Ammon's horn (tissue), 1 donor: Measurements from ENCODE around the gene TMEM147.

Experiments used
- DNase-seq: peaks from one replicate; pipeline ENCODE4 v3.0.0-alpha.2; 2016; ENCODE audit warnings: low spot score

TMEM147 gene

DNA sequence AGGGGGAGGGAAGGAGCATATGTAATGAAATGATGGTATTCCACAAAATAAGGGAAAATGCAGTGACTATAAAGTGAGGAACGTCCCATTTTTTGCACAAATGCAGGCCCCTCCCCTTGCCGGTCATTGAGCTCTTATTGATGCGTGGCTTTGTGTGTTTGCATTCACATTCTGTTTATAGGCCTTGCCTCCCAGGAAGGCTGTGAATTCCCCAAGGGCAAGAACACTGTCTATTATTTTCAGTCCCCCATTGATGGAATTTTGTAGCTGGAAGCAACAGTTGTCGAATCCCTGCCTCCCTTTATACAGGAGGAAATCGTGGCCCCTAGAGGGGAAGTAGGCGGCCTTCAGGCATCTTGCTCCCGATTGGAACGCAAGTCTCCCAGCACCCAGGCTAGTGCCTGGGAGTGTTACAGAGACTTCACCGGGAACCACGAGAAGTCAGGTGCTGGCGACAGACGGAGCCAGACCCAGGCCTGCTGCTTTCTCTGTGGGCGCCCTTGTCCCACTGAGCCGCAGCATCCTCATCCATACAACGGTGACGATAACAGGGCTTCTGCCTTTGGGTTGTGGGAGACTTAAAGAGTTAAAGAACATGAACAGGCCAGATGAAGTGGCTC, 24.2 kb upstream of the TMEM147 start:
- no peak for DNase-seq

DNA sequence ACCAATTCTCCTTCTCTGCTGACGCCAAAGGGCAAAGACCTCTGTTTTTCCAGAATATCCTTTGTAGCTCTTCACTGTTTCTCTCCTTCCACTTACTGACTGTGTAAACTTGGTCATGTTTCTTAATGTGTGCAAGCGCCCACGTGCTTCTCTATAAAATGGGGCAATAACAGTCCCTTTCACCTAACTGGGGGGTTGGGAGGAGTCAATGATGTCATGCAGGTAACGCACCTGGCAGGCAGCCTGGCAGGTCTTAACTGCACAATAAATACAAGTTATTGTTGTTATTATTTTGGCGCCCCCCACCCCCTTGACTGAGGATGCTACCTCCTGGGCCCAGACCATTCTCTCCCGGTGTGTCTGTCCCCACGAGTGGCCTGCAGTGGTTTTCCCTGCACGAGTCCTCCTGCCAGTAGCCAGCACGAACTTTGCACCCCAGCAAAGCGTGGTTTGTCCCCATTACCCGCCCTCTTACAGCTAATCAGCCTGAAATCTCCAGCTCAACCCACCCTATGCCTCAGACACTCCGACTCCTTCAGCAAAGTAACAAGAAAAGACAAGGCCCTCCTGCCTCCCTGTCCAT, 22.6 kb upstream of the TMEM147 start:
- DNase-seq, result no peak

DNA sequence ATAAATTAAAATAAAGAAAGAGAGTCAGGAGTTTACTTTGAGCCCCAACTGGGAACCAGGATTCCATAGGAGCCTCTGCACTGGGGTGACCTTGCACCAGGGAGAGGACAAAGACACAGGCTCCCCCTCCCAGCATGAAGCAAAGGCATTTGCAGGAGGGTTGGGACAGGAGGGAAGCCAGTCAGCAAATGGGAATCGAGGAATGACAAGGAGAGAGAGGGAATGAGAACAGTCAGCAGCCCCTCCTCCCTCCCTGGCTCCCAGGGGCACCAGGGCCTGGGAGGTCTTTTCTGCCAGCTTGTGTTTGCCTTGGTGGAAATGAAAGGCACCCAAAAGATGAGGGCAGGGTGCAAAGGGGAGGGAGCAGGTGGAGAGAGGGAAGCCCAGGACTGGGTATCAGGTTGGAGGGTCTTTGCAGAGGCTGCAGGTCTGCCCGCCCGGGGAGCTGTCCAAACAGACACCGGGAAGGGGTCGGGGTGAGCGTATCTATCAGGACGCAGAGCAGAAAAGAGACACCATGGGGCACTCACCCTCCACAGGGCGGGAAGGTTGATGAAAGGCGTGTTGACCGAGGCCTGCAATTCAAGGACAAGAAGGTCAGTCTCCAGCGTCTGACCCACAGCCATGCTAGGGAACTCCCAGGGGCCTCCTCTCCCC, 21.1 kb upstream of the TMEM147 start:
- no peak for DNase-seq

DNA sequence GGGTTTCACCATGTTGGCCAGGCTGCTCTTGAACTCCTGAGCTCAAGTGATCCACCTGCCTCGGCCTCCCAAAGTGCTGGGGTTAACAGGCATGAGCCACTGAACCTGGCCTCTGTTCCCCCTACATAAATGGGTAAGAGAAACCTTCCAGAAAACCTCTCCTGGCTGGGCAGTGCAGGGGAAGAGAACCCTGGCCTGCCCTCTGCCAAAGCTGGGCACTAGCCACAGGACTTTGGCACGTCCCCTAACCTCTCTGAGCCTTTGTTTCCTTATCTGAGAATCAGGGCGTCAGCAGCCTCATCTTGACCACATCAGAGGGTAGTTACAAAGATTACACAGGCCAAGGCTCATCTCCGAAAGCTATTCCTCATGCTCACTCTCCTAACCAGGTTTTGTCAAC, 19.6 kb upstream of the TMEM147 start:
- DNase-seq, result no peak

DNA sequence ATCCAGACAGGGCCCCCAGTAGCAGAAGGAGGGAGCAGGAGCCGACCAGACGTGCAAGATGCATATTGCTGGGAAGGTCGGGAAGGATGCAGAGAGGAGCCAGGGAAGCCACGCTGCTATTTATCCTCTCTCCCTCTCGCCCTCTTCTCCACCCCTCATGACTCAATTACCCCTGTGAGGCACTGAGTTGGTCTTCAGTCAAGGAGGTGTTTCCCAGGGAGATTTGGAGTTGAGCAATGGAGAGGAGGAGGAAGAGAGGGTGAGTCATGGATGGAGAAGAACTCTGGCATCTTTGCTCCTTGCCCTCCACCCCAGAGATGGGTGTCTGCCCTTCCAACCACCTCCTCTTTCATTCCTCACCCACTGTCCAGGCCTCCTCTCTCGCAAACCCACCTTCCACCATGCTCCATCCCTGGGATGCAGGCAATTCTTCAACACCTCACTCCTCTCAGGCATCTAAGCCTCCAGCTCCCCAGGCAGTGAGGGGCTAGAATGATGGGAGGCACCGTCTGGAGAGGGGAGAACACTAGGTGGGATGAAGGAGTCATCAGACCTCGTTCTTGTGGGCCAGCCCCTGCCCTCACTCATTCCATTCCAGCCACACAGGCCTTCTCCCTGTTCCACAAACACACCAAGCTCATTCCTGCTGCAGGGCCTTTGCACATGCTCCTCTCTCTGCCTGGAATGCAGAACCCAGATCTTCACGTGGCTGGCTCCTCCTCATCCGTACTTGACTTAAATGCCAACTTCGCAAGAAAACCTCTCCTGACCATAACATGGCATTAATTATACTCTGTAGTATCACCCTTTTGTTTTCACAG, 17.0 kb upstream of the TMEM147 start, which contains the start of gene SBSN:
Gene SBSN, minus strand, starts transcription at position 94 of the 821 bp plus-strand sequence. Its CDS starts 30 bp downstream, at position 64.
- no peak for DNase-seq

DNA sequence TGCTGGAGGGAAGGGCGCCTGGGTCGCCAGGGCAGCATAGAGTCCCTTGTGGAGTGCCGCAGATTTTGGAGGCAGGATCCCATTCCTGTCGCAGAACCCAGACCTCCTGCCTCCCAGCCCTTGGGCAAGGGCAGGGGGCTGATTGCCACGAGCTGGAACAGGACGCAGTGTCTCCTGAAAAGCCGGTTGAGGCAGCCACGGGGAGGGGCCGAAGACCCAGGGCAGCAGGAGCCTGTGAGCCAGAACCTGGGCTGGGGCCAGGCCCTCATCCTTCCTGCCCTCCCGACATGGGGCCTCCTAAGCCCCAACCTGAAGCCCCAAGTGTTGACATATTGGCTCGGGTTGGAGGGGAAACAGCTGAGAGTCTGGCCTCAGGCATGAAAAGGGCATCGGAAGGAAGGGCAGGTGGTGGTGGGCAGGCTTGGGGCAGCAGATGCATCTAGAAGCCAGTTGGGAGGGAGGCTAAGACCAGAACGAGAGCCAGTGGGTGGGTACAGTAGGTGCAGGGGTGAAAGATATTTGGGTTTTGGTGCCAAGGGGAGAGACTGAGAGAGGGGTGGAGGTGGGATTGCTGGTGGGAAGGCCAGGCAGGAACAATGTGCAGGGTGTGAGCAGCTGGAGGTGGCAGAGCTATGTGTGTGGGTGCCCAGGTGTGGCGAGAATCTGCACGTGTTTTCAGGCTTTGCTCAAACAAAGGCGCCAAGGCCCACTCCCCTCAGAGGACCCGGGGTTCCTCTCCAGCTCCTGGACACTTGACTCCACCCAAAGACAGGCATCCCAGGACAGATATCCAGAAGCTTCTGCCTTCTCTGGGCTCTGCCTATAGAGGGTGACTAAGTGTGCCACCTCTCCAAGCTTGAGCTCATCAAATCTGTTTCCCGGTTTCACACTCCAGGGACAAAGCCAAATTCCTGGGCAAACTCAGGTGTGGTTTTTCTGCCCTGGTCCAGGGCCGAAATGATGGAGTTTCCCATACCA, 15.9 kb upstream of the TMEM147 start:
- no peak for DNase-seq

DNA sequence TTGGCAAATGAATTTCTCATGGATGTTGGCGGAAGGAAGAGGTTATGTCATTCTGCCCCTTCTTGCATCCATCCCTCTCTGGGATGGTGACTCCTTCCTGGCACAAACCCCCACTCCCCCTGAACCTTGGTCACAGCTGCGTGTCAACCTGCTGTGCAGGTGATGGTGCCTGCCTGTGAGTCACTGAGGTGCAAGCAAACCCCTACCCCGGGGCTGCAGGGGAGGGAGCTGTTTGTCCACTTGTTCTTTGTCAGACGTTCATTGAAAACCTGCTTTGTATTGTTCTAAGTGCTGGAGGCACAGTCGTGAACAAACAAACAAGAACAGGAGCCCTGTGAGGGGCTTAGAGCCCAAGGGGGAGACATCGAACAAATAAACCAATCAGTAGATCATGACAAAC, 14.1 kb upstream of the TMEM147 start:
- DNase-seq, result no peak

DNA sequence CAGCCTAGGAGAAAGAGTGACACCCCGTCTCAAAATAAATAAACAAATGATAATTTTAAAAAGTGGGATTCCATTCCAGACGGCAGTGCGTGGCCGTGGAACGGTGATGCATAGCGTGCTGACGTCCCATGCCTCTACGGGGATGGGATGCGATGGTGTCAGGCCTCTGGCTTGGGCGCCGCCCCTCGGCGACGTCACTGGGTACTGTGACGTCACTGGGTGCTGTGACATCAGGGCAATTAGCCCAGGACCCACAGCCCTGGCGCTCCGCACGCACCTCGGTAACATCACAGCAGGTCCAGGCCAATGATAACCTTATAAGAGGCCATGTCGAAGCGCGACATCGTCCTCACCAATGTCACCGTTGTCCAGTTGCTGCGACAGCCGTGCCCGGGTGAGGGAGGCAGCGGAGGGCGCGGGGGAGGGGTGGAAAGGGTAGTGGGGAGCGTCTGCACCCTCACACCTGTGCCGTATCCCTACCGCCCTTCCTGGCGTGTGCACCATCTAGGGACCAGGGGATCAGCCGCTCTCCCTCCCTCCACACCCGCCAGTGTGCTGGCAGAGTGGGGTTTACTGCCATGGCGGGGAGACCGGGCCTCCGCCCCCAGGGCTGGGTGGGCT, 12.1 kb upstream of the TMEM147 start, which contains the start of gene GAPDHS:
Gene GAPDHS, plus strand, starts transcription at position 256 of the 621 bp plus-strand sequence. Its CDS starts 72 bp downstream, at position 328.
- DNase-seq, result no peak

DNA sequence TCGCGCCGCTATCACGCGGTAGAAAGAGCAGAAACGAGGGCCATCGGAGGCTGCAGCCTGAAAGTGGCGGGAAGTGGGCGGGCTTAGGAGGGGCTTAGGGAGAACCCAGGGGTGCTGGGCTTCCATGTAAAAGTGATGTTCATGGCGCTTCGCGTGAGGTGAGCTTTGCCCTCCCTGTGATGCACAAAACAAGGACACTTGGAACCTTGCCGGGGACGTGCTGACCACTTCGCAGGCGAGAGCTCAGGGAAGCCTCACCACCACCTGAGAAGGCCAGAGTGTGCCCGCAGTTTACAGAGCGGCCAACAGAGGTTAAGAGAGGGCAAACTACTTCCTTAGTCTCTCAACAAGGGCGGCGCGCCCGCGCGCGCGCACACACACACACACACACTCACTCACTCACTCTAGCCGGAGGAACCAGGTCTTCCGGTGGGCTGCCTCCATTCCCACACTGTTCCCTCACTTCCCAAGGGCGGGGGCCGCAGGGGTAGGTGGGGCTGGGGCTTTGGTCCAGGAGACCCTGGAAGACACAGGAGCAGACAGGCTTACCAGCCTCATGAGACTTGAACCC, 11.5 kb upstream of the TMEM147 start:
- DNase-seq, result no peak

DNA sequence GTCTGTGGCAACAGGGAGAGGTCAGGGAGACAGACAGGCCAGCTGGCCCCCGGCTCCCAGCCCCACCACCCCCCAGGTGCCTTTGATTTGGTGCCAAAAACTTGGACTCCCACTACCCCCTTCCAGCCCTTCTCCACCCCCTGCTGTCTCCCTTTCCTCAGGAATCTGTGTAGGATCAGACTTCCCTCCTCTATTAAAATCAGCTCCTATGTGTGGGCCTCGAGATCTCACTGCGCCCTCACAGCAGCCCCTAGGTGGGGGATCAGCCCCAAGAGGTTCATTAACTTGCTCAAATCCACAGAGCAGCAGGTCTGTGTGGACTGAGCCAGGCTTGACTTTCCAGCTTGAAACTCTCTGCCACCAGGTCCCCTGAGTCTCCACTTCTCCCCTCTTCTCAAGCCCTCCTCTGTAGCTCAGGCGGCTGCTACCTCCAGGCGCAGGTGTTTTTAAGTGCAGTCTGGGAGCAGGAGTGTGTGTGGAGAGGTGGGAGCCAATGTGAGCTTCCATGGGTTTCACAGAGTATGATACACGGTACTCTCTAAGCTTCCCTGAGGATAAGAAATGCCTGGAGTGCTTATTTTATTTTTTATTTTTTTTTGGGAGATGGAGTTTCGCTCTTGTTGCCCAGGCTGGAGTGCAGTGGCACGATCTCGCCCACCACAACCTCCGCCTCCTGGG, 10.5 kb upstream of the TMEM147 start:
- no peak for DNase-seq

DNA sequence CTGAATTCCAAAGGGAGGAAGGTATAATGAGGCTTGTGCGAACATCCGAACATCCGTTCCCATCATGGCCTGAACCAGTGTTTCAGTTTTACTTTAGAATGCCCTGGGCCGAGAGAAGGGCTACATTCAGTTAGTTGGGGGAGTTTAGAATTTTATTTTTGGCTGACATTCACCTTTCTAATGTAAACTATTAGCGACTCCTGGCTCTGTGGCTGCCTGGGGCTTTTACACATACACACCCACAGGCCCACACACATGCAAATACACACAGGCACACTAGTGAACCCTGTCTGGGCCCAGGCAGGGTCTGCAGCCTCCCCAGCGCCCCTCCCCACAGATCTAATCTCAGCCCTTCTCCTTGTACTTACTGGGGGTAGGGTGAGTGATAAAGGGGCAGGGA, 6.1 kb upstream of the TMEM147 start:
- no peak for DNase-seq

DNA sequence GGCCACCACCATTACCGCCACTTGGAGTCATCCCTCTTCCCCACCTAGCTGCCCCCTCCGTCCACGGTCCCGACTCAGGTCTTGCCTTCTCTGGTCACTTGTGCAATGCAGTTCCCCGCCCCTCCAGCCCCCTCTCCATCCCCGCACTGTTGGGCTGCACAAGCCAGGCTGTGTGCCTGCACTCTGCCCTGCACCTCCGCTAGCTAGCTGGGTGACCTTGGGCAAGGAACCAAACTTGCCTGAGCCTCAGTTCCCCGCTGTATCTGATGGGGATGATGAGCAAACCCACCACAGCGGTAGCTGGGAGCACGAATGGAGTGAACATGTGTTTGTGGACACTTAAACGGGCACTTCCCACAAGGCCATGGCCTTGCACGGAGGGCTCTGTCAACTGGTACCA, 5.6 kb upstream of the TMEM147 start:
- no peak for DNase-seq

DNA sequence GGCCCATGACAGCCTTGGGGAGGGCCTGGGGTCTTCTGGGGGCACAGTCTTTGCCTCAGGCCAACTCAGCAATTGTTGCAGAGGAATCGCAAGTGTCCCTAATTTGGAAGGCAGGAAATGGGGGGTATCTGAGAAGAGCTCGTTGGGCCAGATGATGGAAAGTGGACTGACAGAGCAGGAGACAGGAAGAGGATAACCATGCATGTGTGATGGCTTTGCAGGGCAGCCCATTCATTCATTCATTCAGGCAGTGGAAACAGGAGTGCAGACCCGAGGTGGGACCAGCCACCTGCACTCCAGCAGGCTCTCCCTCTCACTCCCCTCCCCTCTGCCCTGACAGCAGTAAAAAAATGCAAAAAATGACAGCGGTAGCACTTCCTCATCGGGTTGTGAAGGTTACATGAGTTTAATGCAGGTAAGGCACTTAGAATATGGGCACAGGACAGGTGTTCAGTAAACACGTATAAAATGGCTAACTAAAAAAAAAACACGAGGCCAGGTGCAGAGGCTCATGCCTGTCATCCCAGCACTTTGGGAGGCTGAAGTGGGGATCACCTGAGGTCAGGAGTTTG, 5.0 kb upstream of the TMEM147 start:
- DNase-seq, result no peak

DNA sequence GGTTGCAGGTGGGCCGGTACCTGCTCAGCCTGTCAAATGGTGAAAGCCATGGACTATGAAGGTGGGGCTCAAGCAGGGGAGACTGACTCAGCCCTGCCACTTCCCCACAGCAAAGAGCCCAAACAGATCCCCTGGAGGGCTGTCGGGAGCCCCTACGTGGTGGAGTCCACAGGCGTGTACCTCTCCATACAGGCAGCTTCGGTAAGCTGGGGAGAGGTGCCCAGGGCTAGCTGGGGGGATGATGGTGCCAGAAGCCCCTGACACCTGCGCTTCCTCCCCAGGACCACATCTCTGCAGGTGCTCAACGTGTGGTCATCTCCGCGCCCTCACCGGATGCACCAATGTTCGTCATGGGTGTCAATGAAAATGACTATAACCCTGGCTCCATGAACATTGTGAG, 3.2 kb upstream of the TMEM147 start:
- no peak for DNase-seq

DNA sequence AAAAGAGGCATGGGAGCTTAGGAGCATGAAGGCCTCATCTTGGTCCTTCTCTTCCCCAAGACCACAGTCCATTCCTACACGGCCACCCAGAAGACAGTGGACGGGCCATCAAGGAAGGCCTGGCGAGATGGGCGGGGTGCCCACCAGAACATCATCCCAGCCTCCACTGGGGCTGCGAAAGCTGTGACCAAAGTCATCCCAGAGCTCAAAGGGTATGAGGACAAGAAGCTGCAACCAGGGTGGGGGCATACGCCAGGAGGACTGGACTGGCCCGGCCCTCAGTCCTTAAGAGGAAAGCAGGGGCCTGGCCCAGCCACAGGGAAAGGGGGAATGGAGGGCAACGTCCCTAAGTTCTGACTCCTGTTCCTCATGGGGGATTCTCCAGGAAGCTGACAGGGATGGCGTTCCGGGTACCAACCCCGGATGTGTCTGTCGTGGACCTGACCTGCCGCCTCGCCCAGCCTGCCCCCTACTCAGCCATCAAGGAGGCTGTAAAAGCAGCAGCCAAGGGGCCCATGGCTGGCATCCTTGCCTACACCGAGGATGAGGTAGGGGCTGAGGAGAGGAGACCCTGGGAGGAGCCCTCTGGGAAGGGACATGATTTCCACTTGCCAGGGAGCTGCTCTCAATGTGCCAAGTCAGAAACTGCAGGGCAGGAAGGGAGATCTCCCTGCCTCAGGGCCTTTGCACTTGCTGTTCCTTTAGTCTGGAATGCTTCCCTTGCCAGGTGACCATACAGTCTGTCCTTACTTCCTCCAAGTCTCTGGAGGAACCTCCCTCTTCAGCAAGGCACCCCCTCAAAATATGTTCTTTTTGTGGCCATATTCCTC, 1.9 kb upstream of the TMEM147 start:
- DNase-seq, result no peak

DNA sequence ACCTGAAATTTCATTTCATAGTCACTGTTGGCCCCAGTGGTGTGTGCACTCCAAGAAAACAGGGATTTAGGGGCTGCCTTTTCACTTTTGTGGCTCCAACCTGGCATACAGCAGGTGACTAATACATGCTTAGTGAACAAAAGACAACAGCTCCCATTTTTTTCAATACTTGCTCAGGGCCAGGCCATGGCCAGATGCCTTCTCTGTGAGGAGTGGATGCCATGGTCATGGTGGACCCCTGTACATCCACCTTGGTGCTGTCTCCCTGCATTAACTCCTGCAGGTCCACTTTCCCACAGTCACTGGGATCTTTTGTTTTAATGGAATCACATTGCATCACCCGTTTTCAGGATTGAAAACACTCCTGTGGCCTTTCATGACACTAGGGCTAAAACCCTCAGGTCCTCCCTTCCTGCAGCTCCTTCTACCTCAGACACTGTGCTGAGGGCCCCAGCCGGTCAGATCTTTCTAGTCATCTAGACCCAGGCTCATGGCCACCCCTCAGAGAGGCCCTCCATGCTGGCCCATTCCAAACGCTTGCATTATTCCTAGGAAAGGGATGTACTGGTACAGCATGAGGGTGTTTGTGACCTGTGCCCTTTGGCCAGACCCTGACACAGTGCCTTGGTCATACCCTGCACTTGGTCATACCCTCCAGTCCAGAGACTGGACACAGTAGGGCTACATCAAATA, 1.2 kb upstream of the TMEM147 start:
- DNase-seq, result no peak

DNA sequence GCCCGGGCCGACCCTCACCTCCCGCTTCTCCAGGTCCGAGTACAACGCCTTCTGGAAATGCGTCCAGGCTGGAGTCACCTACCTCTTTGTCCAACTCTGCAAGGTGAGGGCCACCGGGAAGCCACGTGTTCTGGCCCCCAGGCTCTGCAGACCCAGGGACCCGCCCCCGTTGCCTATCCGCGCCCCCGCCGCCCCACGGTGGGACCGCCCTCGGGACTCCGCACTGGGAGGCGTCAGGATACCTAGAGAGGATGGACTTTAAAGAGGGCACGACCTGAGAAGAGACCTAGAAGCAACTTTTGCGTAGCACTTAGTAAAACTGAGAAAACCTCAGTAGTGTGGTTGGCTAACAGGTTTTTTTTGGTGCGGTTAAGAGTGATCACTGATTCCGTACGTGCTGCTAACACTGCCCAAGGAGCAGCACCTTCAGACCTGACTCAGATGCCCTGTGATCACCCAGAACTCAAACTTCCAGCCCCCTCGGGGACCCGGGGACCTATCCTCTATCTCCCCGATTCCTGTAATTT, 492 bp downstream of the TMEM147 start:
- DNase-seq, result peak; percentile 18

DNA sequence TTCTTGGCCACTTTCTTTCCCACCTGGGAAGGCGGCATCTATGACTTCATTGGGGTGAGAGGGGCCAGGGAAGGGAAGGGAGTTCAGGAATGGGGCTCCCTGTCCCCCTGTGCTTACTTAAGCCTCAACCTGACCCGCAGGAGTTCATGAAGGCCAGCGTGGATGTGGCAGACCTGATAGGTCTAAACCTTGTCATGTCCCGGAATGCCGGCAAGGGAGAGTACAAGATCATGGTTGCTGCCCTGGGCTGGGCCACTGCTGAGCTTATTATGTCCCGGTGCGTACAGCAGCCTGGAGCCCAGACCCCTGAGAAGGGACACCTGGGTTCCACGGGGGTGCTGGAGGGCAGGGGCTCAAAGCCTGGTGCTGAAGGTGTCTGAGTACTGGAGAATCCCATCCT, 1.1 kb downstream of the TMEM147 start:
- DNase-seq, result no peak
